ENCODE results near the gene PRSS36.

The PRSS36 gene

GRCh38 chr16:31190818-31191444, 41.1 kb upstream of the PRSS36 start:
- Histone ChIP-seq H3K4me3 (ENCODE audit: low read length in 2 of 2) (no peak overlapping the region), H3K9ac (ENCODE audit: low read length in 2 of 2) (no peak overlapping the region), H3K36me3 (ENCODE audit: control insufficient read depth in 2 of 2, insufficient read depth in 2 of 2, low read length in 2 of 2) (peaks cover 81 to 88% of the 10 kb centered on the region in 2 donors), H3K9me3 (ENCODE audit: control insufficient read depth in 2 of 2, low read length in 2 of 2) (no peaks in the 10 kb centered on the region), H3K27ac (ENCODE audit: low read length) (no peak overlapping the region), H3K27me3 (ENCODE audit: control insufficient read depth in 1 of 2, insufficient read depth in 2 of 2, low read length in 2 of 2) (no peaks in the 10 kb centered on the region), H3K4me1 (ENCODE audit: control insufficient read depth, insufficient read depth, low read length) (no peaks in the 10 kb centered on the region)

- H3K27me3 ChIP-seq (ENCODE audit: control insufficient read depth in 1 of 2, insufficient read depth in 2 of 2, low read length in 2 of 2): no peaks in the 10 kb centered on the region
- no peak overlapping the region for H3K4me3 ChIP-seq (ENCODE audit: low read length in 2 of 2)
- no peaks in the 10 kb centered on the region for H3K9me3 ChIP-seq (ENCODE audit: control insufficient read depth in 2 of 2, low read length in 2 of 2)
- H3K9ac ChIP-seq (ENCODE audit: low read length in 2 of 2): no peak overlapping the region
- H3K36me3 ChIP-seq (ENCODE audit: control insufficient read depth in 2 of 2, insufficient read depth in 2 of 2, low read length in 2 of 2): peaks cover 85 to 92% of the 10 kb centered on the region in 2 donors
- H3K27ac ChIP-seq (ENCODE audit: low read length): no peak overlapping the region
- H3K4me1 ChIP-seq (ENCODE audit: control insufficient read depth, insufficient read depth, low read length): no peaks in the 10 kb centered on the region
Measured at GRCh38 chr16:31190061-31190460, 40.2 kb upstream of the PRSS36 start.

- Histone ChIP-seq H3K4me1 (ENCODE audit: control insufficient read depth, insufficient read depth, low read length) (no peaks in the 10 kb centered on the region), H3K27ac (ENCODE audit: low read length) (no peak overlapping the region), H3K27me3 (ENCODE audit: control insufficient read depth in 1 of 2, insufficient read depth in 2 of 2, low read length in 2 of 2) (no peaks in the 10 kb centered on the region), H3K9me3 (ENCODE audit: control insufficient read depth in 2 of 2, low read length in 2 of 2) (no peaks in the 10 kb centered on the region), H3K4me3 (ENCODE audit: low read length in 2 of 2) (no peak overlapping the region), H3K9ac (ENCODE audit: low read length in 2 of 2) (no peak overlapping the region), H3K36me3 (ENCODE audit: control insufficient read depth in 2 of 2, insufficient read depth in 2 of 2, low read length in 2 of 2) (peaks cover 85 to 88% of the 10 kb centered on the region in 2 donors)
Measured at GRCh38 chr16:31189412-31189778, 39.5 kb upstream of the PRSS36 start.

GRCh38 chr16:31188450-31189411, 38.9 kb upstream of the PRSS36 start:
- H3K27ac ChIP-seq (ENCODE audit: low read length): no peak overlapping the region
- H3K36me3 ChIP-seq (ENCODE audit: control insufficient read depth in 2 of 2, insufficient read depth in 2 of 2, low read length in 2 of 2): peaks cover 86 to 87% of the 10 kb centered on the region in 2 donors
- no peaks in the 10 kb centered on the region for H3K27me3 ChIP-seq (ENCODE audit: control insufficient read depth in 1 of 2, insufficient read depth in 2 of 2, low read length in 2 of 2)
- H3K9me3 ChIP-seq (ENCODE audit: control insufficient read depth in 2 of 2, low read length in 2 of 2): no peaks in the 10 kb centered on the region
- H3K4me3 ChIP-seq (ENCODE audit: low read length in 2 of 2): no peak overlapping the region
- H3K4me1 ChIP-seq (ENCODE audit: control insufficient read depth, insufficient read depth, low read length): peaks cover 5% of the 10 kb centered on the region
- no peak overlapping the region for H3K9ac ChIP-seq (ENCODE audit: low read length in 2 of 2)

- H3K4me1 ChIP-seq (ENCODE audit: control insufficient read depth, insufficient read depth, low read length): peaks cover 10% of the 10 kb centered on the region
Measured at GRCh38 chr16:31187808-31188189, 37.9 kb upstream of the PRSS36 start.

GRCh38 chr16:31186930-31187807, 37.3 kb upstream of the PRSS36 start:
- H3K9me3 ChIP-seq (ENCODE audit: control insufficient read depth in 2 of 2, low read length in 2 of 2): no peaks in the 10 kb centered on the region
- H3K9ac ChIP-seq (ENCODE audit: low read length in 2 of 2): no peak overlapping the region
- no peak overlapping the region for H3K27ac ChIP-seq (ENCODE audit: low read length)
- peaks cover 16% of the 10 kb centered on the region for H3K4me1 ChIP-seq (ENCODE audit: control insufficient read depth, insufficient read depth, low read length)
- H3K27me3 ChIP-seq (ENCODE audit: control insufficient read depth in 1 of 2, insufficient read depth in 2 of 2, low read length in 2 of 2): no peaks in the 10 kb centered on the region
- H3K36me3 ChIP-seq (ENCODE audit: control insufficient read depth in 2 of 2, insufficient read depth in 2 of 2, low read length in 2 of 2): peaks cover 85 to 86% of the 10 kb centered on the region in 2 donors
- H3K4me3 ChIP-seq (ENCODE audit: low read length in 2 of 2): no peak overlapping the region

More at GRCh38 chr16:31187808-31188189, 37.9 kb upstream of the PRSS36 start:
- H3K4me3 ChIP-seq (ENCODE audit: low read length in 2 of 2): no peak overlapping the region
- no peak overlapping the region for H3K9ac ChIP-seq (ENCODE audit: low read length in 2 of 2)
- no peak overlapping the region for H3K27ac ChIP-seq (ENCODE audit: low read length)
- H3K9me3 ChIP-seq (ENCODE audit: control insufficient read depth in 2 of 2, low read length in 2 of 2): no peaks in the 10 kb centered on the region
- H3K36me3 ChIP-seq (ENCODE audit: control insufficient read depth in 2 of 2, insufficient read depth in 2 of 2, low read length in 2 of 2): peaks cover 86 to 89% of the 10 kb centered on the region in 2 donors
- no peaks in the 10 kb centered on the region for H3K27me3 ChIP-seq (ENCODE audit: control insufficient read depth in 1 of 2, insufficient read depth in 2 of 2, low read length in 2 of 2)

- Histone ChIP-seq H3K9ac (ENCODE audit: low read length in 2 of 2) (no peak overlapping the region), H3K4me3 (ENCODE audit: low read length in 2 of 2) (no peak overlapping the region), H3K27ac (ENCODE audit: low read length) (no peak overlapping the region), H3K9me3 (ENCODE audit: control insufficient read depth in 2 of 2, low read length in 2 of 2) (no peaks in the 10 kb centered on the region), H3K4me1 (ENCODE audit: control insufficient read depth, insufficient read depth, low read length) (peaks cover 26% of the 10 kb centered on the region), H3K27me3 (ENCODE audit: control insufficient read depth in 1 of 2, insufficient read depth in 2 of 2, low read length in 2 of 2) (no peaks in the 10 kb centered on the region), H3K36me3 (ENCODE audit: control insufficient read depth in 2 of 2, insufficient read depth in 2 of 2, low read length in 2 of 2) (peaks cover 75 to 76% of the 10 kb centered on the region in 2 donors)
Measured at GRCh38 chr16:31186176-31186575, 36.3 kb upstream of the PRSS36 start.

GRCh38 chr16:31185339-31185738, 35.5 kb upstream of the PRSS36 start:
- no peak overlapping the region for H3K9ac ChIP-seq (ENCODE audit: low read length in 2 of 2)
- no peaks in the 10 kb centered on the region for H3K9me3 ChIP-seq (ENCODE audit: control insufficient read depth in 2 of 2, low read length in 2 of 2)
- peaks cover 27% of the 10 kb centered on the region for H3K4me1 ChIP-seq (ENCODE audit: control insufficient read depth, insufficient read depth, low read length)
- H3K36me3 ChIP-seq (ENCODE audit: control insufficient read depth in 2 of 2, insufficient read depth in 2 of 2, low read length in 2 of 2): peaks cover 67 to 68% of the 10 kb centered on the region in 2 donors
- H3K27ac ChIP-seq (ENCODE audit: low read length): no peak overlapping the region
- no peaks in the 10 kb centered on the region for H3K27me3 ChIP-seq (ENCODE audit: control insufficient read depth in 1 of 2, insufficient read depth in 2 of 2, low read length in 2 of 2)
- H3K4me3 ChIP-seq (ENCODE audit: low read length in 2 of 2): no peak overlapping the region

- H3K9me3 ChIP-seq (ENCODE audit: control insufficient read depth in 2 of 2, low read length in 2 of 2): no peaks in the 10 kb centered on the region
- H3K27me3 ChIP-seq (ENCODE audit: control insufficient read depth in 1 of 2, insufficient read depth in 2 of 2, low read length in 2 of 2): no peaks in the 10 kb centered on the region
- H3K4me1 ChIP-seq (ENCODE audit: control insufficient read depth, insufficient read depth, low read length): peaks cover 27% of the 10 kb centered on the region
- H3K4me3 ChIP-seq (ENCODE audit: low read length in 2 of 2): no peak overlapping the region
- H3K36me3 ChIP-seq (ENCODE audit: control insufficient read depth in 2 of 2, insufficient read depth in 2 of 2, low read length in 2 of 2): peaks cover 63 to 64% of the 10 kb centered on the region in 2 donors
- H3K27ac ChIP-seq (ENCODE audit: low read length): no peak overlapping the region
- H3K9ac ChIP-seq (ENCODE audit: low read length in 2 of 2): no peak overlapping the region
Measured at GRCh38 chr16:31184888-31185287, 35.0 kb upstream of the PRSS36 start.

All from stomach smooth muscle (tissue), 2 donors.